Activated CD4-positive, alpha-beta T cell treated with anti-CD3 and anti-CD28 coated beads, Interleukin-2, amount 50 U/mL, for 1 hour (primary cell): Measurements from ENCODE around the gene PRDM5.
"Not testable (repeated sequence)": the region's sequence is repeated elsewhere in the genome, so short reads cannot be mapped to it uniquely, and the experiment has no call there.

Source experiments
- DNase-seq: peaks from one replicate; pipeline ENCODE4 v3.0.0-alpha.2; 2020

PRDM5 gene

GRCh38 chr4:120691536-120691935, 231.0 kb downstream of the PRDM5 start:
- no peak for DNase-seq

- no peak for DNase-seq
Observed at GRCh38 chr4:120691106-120691505, 231.4 kb downstream of the PRDM5 start.

- DNase-seq: no peak
Observed at GRCh38 chr4:120688791-120689190, 233.7 kb downstream of the PRDM5 start.

- DNase-seq: no peak
Observed at GRCh38 chr4:120685756-120686278, 236.7 kb downstream of the PRDM5 start.

DNA sequence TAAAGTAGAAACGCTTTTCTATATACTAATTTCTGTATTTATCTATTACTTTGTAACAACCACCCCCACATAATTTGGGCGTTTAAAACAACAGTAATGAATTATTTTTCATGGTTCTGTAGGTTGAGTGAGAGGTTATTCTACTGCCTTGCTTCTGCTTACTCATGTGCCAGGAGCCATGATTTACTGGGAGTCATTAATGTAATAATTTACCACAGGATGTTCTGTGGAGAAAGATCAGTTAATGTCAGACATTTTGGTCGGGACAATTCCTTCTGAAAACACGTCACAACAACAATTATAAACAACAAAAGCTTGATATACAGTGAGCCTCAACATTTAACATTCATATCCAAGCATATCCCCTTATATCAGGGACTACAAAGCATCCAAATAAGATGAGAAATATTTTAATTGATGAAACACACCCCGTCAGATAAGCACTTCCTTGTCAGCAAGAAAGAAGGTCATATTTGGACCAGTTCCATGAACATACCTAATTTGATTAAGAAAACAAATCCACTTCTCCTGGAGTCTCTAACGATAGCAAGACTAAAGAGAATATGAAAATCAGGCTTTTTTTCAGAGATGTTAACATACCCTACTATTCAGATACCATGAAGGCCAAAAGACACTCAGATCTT, 238.5 kb downstream of the PRDM5 start:
- no peak for DNase-seq

GRCh38 chr4:120682981-120683380, 239.5 kb downstream of the PRDM5 start:
- no peak for DNase-seq

DNA sequence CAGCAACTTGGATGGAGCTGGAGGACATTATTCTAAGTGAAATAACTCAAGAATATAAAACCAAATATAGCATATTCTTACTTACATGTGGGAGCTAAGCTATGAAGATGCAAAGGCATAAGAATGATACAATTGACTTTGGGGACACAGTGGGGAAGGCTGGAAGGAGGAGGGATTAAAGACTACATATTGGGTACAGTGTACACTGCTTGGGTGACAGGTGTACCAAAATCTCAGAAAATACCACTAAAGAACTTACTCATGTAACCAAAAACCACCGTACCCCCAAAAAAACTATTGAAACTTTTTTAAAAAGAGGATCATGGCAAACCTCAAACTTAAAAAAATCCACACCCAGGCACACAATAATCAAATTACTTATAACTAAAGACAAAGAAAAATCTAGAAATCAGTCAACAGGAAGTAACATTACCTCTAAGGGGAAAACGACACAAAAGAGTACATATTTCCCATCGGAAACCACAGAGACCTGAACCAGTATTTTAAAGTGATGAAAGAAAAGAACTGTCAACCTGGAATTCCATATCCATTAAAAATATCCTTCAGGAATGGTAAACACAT, 241.8 kb downstream of the PRDM5 start:
- DNase-seq: no peak

GRCh38 chr4:120673696-120674095, 248.8 kb downstream of the PRDM5 start:
- no peak for DNase-seq

DNA sequence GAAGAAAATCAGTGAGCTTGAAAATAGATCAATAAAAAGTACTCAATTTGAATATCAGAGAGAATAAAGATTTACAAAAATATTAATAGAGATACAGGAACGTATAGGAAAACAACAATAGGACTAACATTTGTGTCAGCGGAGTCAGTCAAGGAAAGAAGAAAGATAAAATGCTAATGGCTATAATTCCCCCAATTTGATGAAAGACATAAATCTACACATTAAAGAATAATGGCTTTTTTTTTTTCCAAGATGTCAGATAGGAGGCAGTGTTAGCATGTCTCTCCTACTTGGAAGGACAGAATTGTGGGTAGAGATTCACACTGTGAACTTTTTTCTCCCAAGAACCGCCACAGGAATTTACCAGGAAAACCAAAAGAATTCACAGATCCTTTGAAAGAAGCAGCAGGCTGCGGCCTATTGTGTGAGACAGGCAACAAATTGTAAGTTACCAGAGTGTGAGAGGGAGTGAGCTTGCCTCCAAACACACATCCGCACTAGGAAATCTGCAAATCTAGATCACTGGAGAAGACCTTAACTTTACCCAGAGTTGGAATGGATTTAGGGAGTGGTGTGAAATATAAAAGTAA, 249.9 kb downstream of the PRDM5 start:
- DNase-seq: no peak

- DNase-seq: no peak
Observed at GRCh38 chr4:120672076-120672475, 250.4 kb downstream of the PRDM5 start.

DNA sequence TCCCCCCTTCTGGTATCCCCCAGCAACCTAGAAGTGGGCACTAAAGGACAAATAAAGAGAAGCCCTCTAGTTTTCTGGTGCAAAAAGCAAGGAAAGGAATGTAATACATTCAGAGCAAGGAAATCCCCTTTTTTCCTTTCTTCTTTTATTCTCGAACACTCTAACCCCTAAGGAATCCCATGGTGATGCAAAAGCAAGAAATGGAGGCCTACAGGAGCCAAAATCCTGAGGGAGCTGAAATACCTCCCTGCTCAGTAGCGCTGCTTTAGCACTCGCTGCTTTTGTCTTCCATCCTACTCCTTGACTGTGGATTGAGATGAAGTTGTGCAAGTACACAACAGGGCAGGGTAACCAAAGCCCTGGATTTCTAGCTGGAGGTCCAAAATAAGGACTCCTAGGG, 251.0 kb downstream of the PRDM5 start:
- no peak for DNase-seq

DNA sequence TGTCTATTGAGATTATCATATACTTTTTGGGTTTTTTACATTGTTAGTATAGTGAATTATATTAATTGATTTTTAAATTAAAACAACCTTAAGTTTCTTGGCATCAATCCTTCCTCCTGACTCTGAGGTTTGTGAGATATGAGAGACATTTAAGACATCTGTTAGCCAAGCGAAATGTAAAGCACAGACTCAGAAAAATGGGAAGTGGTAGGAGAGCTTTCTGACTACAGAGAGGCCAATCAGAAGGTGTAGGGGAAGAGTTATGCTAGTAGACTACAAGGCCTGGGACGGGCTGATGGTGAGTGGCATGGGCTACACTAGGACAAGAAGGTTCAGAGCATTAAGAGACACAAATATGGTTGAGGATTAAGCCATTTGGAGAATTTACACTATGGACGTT, 255.4 kb downstream of the PRDM5 start:
- DNase-seq: no peak

DNA sequence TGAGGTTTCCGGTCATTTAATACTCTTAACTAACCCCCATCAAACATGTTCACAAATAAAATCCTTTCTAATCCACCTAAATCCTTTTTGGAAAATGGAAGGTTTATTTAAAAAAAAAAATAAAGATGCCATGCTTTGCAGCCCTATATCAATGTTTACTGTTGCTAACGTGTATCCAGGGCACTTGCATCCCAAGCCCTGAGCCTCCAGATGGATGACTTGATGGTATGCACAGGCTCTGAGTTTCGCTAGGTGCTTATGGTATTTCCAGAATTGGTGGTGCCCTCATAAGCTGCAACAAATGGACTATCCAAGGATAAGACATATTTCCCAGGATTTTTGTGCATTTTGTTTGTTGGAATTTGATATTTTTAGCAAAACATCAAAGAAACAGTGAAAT, 257.7 kb downstream of the PRDM5 start:
- no peak for DNase-seq

- no peak for DNase-seq
Observed at GRCh38 chr4:120659616-120660170, 262.8 kb downstream of the PRDM5 start.

GRCh38 chr4:120658772-120659171, 263.8 kb downstream of the PRDM5 start:
- DNase-seq: no peak

DNA sequence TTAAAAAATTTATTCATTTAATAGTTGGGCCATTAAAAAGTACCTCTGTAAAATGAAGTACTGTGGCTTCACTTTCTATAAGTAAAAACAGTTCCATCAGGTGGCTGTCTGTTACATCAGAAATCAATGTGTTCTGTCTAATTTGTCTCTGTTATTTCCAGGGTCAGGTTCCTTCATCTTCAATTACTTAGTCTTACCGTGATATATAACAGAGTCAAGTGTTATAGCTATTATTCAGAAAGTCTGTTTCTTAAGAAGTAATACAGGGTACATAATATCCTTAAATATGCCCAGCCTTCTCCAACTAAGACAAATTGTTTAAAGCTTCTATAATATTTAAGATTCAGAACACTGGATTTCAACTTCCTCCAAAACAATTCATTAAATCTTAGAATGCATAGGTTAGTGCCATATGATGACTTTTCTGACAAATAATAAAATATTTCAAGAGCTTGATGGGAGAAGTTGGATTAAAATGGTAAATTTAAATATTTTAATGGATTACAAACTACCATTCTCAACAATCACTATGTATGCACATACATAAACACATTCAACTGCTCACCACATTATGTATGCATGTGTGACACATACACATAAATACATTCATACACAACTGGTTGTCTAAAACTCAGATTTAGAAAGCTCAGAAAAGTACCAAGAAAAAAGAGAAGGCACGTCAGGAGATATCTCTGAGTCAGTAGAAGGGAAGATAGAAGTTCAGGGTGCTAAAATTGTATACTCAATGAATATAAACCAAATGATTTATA, 268.5 kb downstream of the PRDM5 start:
- DNase-seq: no peak

DNA sequence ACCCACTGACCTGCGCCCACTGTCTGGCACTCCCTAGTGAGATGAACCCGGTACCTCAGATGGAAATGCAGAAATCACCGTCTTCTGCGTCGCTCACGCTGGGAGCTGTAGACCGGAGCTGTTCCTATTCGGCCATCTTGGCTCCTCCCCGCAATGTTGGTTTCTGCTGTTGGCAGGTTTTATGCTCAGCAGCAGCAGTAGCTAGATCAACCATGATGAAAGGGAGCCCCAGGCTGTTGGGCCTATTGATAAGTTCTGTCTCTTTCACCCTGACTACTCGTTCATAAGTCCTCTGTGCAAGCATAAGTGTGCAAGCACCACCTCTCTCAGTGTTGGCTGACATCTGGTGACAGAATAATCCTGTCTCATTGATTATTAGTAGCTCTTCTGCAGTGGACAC, 274.2 kb downstream of the PRDM5 start:
- not testable (repeated sequence) for DNase-seq
